ENCODE data around the gene GOLM1.

Gene GOLM1

DNA sequence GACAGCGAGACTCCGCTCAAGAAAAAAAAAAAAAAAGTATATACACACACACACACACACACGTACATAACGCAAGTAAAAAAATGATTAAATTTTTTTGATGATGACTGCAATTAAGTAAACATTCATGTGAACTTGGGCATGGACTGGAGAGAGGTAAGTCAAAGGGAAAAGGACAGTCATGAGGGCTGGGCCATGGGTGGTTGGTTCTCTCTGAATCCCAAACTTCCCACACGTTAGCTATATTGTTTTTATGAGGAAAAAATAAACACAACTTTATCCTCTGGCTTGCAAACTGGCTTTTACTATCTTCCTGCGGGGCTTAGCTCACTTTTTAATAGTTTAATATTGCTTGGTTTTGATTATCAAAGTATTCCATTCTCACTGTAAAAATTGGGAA lies 53.7 kb downstream of the GOLM1 start:
- no peak for DNase-seq

GRCh38 chr9:86043999-86044398 lies 55.4 kb downstream of the GOLM1 start:
- DNase-seq = no peak

DNA sequence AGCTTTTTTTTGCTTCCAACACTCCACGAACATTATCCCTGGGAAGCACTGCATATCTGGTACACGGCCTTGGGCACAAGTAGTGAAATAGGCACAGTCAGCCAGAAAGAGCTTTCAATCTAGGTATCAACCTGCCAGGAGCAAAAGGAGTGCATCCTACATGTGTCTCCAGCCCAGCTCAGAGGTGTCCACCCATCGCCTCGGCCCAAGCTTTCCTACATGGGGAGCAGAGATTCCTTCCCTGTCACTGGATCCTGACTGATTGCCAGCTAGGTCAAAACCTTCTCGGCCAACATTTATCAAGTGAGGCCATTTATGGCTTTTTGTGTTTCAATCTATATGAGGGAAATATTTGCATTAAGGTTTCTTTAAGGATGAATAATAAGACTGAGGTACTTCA lies 55.8 kb downstream of the GOLM1 start:
- DNase-seq = no peak

DNA sequence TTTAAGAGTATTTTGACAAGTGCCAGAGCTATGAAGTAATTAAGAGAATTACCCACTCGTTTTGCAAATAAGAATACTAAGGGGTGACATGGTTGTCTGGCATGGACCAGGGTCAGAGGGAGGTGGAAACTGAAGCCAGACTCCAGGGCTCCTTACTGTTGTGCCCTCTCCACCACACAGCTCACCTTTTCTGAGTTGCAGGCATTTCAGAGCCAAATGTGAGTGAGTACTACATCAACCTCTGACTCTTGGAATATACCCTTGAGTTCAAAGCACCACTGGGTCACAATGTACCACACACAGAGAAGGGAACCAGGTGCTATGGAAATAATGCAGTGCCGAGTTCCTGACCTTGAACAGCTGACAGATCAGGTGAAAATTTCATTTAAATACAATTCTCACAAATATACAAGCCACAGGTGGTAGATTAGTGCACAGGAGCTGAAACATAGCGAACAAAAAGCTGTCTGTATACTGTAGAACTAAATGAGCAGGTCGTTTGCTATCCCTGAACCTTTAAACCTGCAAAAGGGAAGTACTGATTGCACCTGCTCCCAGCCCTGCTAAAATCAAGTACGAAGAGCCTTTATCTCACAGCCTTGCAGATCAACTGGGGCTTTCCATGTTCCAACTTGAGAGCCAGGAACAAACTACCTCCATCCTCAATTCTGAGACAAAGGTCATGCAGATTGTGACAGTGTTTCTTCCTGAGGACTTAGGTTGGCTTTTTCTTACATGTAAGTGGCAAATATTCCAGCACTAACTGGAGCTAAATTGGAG lies 57.0 kb downstream of the GOLM1 start:
- DNase-seq = no peak

GRCh38 chr9:86041311-86041741 lies 58.0 kb downstream of the GOLM1 start:
- DNase-seq = no peak

GRCh38 chr9:86040861-86041155 lies 58.5 kb downstream of the GOLM1 start:
- DNase-seq = no peak

GRCh38 chr9:86039991-86040860 lies 59.1 kb downstream of the GOLM1 start:
- no peak for DNase-seq

DNA sequence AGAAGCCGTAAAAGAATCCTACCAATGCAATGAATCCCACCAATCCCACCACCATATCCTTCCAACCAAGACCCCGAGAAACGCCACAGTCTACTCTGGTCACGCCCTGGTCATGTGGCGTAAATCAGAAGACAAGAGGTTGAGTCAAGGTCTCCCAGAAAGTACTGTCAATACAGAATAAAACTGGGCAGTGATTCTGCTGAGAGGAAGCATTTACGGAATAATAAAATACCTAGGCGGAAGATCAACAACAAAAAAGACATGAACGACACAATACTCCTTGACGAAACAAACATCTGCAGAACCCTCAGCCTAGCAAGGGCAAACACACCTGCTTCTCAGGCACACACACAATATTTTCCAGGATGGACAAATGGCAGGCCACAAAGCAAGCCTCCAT lies 62.8 kb downstream of the GOLM1 start:
- DNase-seq = no peak

DNA sequence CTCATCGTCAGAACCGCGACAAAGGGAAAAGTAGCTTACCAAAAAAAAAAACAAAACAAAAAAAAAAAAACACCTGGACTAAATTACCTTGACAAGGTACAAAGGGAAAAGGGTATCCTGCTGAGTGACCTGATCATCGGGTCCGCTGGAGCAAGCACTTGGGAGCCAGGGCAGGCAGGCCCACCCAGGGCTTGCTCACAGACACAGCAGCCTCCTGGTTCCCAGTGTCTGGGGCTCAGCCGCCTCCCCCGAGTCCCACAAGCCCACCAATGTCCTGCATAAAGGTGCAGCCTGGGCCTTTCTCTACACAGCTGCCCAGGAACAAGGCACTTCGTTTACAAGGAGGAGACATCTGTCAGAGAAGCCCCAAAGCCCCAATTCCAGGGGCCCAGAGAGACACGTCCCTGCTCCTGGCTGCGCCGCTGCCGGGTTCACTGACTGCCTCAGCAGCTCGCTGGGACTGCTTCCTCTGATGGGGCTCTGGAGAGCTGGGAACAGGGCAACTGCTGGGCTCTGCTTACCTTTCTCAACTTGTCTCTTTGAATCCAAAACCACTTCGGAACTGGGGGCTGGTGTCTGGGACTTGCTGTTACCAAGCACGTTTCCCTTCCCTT lies 63.4 kb downstream of the GOLM1 start:
- DNase-seq = no peak

DNA sequence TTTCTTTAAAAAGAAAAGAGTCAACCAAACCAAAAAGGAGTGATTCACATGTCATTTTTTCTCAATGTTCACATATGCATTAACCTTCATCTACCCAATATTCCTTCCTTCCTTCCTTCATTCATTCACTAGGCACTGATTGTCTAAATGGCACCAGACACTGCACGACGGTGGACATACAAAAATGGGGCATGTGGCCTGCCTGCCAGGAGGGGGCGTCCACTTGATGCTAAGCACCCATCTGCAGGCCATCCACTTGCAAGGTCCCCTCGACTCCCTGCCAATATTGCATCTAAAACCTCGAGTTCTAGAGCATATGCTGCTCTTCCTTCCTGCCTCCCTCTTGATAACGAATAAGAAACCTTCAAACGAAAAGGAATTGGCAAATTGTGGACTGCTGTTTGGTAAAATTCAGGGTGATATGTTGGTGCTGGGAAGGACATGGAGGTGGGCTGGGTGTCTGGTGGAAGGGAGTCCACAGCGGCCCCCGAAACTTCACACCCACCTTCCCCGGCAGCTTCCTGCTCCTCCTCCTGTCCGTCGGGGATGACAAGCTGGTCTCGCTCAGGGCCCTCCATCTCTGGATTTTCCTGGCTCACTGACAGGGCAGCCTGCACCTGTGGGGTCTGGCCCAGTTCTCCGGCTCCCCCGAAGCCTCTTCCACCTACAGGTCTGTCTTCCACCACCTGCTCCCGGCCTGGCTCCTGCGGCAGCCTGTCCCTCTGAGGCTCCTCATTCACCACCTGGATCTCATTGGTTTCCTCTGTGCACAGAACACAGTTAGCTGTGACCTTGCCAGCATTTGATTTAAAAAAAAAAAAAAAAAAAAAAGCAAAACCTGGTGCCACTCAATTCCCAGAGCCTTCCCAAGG lies 64.3 kb downstream of the GOLM1 start:
- DNase-seq = peak; percentile 4

DNA sequence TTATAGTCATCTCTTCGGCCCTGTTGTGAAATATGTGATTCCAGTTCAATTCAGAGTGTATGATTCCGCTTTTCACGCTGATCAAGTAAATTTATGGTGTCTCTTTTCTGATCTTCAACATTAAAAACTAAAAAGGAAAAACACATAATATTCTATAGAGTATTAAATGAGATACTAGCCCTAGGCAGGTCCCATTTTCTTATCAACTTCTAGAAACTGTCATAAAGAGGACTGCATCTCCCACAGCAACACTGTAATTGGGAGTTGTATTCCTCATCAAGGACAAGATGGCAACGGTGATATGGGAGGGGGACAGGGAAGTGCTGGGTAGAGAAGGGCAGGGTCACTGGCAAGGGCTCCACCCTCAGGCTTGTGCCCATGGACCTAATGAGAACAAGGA lies 71.6 kb downstream of the GOLM1 start:
- no peak for DNase-seq

DNA sequence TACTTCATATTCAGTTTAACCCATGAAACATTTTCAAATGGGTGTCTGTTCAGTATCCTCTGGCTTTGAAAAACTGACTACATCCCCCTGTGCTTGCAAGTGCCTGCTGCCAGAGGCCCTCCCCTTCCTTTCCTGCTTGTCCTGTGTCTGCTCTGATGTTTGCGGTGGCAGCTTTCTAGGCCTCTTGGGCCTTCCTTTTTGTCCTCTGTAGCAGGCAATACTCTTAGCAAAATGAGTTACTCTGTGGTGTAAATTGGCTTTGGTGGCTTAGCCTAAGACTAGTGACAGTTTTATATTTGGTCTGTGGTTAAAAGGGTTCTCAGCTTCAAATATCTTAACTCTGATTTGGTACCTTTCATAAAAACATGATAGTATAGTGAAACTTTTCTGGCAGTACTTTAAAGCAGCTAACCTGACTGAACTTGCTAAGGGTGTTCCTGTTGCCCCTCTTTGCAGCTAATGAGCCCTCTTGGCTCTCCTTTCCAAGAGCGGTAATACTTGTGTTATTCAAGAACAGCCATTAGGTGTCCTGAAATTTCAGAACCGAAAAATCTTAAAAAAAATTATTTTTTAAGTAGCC lies 76.6 kb downstream of the GOLM1 start:
- no peak for DNase-seq

DNA sequence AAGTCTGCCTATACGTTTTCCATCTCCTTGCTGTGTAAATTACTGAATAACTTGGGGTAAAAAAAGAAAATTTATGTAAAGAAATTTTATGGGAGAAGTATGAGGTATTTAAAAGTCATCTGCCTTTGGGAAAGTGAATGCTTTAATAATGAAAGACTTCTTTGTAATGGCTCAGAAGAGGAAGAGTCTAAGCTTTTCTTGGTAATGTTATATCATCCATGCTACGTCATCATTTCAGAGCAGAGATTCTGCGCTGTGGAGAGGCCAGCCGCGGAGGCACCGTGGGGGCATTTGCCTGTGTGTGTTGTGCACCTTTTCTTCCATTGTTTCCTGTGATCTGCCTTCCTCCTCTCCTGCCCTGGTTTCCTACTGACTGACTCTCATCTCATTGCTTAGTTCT lies 78.2 kb downstream of the GOLM1 start:
- DNase-seq = no peak

GRCh38 chr9:86020731-86021130 lies 78.6 kb downstream of the GOLM1 start:
- no peak for DNase-seq

DNA sequence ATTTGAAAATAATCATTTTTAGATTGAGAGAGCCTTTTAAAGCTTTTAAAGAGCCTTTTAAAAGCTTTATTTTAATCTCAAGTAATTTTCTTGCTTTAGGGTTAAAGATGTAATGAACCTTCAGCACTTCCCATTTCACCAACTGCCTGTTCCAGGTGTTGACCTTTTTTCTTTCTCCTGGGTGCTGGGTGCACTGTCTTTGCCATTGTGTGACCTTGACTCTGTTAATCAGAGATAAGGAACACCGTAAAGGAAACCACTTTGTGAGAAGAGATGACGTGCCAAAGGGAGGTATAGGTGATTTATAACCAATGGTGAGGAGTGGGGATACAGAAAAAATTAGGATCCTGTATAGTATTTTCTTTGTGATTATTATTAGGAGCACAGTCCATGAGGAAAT lies 90.2 kb downstream of the GOLM1 start:
- DNase-seq = no peak

DNA sequence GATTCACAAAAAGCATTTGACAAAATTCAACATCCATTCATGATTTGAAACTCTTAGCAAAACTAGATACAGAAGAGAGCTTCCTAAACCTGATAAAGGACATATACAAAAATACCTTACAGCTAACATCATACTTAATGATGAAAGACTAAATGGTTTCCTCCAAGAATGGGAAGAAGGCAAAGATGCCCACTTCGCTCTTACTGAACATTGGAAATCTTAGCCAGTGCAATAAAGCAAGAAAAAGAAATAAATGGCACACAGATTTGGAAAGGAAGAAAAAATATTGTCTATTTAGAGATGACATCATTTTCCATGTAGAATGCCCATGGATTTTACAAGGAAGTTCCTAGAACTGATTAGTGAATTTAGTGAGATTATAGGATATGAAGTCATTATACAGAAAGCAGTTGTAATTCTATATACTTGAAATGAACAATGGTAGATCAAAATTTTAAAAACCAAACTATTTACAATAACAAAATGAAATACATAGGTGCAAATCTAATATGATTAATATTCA lies 94.0 kb downstream of the GOLM1 start:
- no peak for DNase-seq

- DNase-seq = no peak
Observed at GRCh38 chr9:85995599-85995998, 103.8 kb downstream of the GOLM1 start.

- no peak for DNase-seq
Observed at GRCh38 chr9:85995097-85995496, 104.3 kb downstream of the GOLM1 start.

DNA sequence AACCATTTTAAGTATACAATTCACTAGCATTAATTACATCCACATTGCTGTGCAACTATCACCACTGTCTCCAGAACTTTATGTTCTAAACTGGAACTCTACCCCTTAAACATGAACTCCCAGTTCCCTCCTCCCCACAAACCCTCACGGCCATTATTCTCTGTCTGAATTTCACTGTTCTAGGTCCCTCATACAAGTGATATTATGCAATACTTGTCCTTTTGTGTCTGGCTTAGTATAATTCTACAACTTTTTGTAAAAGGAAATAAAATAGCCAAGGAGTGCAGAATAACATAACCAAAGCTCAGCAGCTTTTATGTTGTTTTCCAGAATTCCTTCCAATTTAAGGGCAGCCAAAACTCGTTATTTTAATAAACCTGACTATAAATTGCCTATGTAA lies 105.2 kb downstream of the GOLM1 start:
- DNase-seq = no peak

GRCh38 chr9:85987236-85987635 lies 112.1 kb downstream of the GOLM1 start:
- no peak for DNase-seq

GRCh38 chr9:85984457-85984856 lies 114.9 kb downstream of the GOLM1 start:
- DNase-seq = no peak

DNA sequence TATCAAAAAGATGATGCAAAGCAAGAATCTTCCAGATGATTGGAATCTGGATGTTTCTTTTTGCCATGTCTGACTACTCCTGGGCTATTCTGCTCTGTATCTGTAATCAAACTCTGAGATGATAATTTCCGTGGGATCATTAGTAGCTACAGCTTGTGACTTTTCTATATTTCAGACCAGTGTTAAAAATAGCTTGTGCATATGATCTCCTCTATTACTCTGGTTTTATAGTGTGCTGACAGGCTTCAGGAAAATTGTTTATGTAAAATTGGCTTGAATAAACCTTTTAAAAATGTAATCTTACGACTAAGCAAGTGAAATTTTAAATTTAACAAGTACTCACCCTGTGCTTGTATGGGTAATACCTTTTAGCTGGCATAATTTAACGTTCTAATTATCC lies 118.0 kb downstream of the GOLM1 start:
- no peak for DNase-seq
